GM19438 (cell line): ENCODE measurements around the gene MRPS12.
A peak's percentile ranks its signal among the peaks of the same experiment; 100 is the strongest.

ENCODE experiments used
- ATAC-seq: cut with Tn5 transposase; IDR thresholded peaks from one replicate; pipeline ENCODE4 v1.9.1; 2021; ENCODE audit warnings: low read depth; ENCODE audit not compliant: unreplicated experiment

MRPS12 gene

GRCh38 chr19:38910488-38910887 is 20.3 kb upstream of the MRPS12 start:
- no peak for ATAC-seq

DNA sequence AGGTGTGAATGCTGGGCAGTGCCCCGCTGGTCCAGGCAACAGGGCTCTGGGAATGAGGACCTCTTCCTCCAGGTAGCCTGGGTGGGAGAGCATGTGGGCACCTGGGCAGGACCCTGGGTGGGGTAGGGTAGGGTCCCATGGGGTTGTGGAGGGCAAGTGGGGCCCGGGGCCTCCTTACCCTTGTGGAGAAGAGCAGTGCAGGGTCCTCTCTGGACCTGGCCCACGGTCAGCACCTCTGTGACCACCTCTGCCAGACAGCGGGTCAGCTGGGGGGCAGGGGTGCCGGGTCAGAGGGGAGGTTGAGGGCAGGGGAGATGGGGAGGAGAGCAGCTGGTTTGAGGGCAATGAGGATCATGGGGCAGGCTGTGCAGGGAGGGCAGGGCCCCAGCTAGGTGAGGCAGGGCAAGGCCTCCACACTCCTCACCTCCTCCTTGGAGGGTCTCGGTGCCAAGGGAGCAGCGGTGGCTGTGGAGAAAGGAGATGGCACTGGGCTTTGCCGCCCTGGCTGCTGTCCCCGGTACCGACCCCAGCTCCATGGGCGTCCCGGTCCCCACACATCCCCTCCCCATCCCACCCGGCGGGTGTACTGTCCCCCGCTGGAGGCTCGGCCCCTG is 19.2 kb upstream of the MRPS12 start:
- ATAC-seq: no peak

DNA sequence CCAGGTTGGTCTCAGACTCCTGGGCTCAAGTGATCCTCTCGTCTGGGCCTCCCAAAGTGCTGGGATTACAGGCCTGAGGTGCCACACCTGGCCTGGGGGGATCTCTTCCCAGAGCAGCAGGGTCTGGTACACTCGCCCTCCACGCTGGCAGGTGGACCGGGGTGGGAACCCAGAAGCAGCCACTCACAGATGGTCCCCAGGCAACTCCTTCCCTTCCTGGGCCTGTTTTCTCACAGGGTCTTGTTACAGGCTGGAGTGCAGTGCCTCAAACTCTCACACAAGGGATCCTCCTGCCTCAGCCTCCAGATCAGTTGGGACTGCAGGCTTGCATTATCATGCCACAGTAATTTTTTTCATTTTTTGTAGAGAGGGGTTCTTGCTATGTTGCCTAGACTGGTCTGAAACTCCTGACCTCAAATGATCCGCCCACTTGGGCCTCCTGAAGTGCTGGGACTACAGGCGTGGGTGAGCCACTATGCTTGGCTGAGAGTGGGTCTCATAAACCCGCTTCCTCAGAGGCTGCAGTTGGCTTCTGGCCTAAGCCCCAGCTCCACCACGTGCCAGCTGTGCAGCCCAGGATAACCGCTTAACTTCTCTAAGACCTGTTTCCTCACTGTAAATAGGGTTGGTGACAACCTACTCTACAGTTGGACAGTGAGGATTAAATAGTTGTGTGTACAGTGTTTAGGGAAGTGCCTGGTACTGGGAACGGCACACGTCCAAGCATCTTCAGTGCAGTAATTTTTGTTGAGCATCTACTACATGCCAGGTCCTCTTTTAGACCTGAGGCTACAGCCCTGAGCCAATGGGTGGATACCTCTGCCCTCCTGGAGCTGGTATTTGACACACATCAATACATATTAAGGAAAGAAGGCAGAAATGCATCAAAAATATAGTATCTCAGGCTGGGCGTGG is 17.9 kb upstream of the MRPS12 start:
- ATAC-seq: no peak

DNA sequence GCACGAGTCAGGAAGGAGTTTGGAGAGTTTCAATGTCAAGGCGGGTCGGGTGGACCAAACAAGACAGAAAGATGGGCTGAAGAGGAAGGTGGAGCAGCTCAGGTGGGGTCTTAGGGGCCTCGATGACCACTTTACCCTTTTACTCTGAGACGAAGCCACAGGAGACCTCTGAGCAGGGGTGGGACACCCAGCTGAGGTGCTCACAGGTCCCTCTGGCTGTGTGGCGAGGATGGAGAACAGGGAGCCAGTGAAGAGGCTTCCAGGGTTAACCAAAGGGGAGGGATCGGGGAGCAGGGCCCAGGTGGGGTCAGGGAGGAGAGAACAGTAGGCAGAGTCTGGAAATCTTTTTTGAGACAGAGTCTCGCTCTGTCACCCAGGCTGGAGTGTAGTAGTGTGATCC is 16.8 kb upstream of the MRPS12 start:
- no peak for ATAC-seq

DNA sequence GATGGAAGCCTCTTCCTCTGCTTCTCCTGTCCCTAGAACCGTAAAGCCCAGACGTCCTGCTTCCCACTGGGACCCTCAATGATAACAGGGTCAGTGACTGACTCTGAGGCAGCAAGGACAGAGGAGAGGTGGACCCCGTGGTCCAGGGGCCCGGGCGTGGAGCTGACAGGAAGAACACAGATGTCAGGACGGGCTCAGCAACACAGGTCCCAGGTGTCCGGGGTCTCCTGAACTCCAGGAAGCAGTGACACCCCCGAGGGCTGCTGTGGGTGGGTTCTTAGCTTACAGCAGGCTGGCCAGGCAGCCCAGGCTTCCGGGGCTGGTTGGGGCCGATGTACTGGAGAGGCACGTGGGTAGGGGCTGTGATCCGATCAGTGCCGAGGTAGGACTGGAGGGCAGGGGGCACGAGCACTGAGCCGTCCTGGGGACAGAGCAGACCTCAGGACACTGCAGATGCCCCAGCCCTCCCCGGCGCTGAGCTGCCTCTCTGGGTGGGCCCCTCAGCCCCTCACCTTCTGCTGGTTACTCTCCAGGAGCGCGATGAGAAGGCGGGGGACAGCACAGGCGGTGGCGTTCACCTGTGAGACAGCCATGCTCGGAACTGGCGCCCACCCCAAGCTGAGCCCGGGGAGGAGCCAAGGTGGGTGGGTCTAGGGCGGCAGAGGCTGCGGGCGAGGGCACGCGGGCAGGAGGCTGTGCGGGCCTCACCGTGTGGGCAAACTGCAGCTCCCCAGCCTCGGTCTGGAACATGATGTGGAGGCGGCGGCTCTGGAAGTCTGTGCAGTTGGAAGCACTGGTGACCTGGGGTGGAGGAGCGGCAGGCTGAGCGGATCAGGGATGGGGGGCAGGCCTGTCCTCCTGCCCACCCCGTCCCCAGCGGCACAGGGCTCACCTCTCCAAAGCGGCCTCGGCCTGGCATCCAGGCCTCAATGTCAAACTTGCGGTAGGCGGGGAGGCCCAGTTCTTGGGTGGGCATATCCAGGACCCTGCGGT is 15.1 kb upstream of the MRPS12 start:
- ATAC-seq: no peak

DNA sequence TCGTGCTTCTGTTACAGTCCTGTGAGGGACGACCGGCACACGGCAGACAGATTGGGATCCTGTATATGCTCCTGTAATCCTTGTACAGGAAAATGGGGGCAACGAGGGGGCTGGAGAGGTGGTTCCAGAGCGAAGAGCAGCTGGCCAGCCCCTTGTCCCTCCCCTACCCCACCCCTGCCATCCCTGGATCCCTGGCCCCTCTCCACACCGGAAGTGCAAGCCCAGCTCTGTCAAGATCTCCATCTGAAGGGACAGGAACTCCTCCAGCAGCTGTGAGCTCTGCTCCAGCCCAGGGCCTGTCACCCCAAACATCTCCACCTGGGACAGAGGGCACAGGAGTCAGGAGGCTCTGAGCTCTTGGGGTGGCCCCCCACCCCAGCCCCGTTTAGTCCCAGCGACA is 13.2 kb upstream of the MRPS12 start:
- no peak for ATAC-seq

- ATAC-seq: no peak
These were observed 12.7 kb upstream of the MRPS12 start for GRCh38 chr19:38917921-38918491.

DNA sequence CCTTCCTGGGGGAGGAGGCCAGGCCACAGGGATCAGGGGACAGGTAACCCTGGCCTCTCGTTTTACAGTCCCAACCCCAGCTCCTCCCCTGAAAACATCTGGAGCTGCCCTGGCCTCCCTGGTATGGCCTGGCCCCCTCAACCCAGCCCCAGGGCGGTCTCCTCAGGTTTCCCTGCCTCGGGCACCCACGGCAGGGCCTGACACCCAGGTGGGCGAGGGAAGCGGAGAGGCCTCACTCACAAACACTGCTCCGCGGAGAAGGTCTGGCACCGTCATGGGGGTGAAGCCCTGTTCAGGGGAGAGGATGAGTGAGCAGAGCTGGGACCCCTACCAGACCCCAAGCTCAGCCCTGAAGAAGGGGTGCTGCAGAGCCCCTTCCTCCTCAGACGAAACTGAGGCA is 12.2 kb upstream of the MRPS12 start:
- ATAC-seq: no peak

DNA sequence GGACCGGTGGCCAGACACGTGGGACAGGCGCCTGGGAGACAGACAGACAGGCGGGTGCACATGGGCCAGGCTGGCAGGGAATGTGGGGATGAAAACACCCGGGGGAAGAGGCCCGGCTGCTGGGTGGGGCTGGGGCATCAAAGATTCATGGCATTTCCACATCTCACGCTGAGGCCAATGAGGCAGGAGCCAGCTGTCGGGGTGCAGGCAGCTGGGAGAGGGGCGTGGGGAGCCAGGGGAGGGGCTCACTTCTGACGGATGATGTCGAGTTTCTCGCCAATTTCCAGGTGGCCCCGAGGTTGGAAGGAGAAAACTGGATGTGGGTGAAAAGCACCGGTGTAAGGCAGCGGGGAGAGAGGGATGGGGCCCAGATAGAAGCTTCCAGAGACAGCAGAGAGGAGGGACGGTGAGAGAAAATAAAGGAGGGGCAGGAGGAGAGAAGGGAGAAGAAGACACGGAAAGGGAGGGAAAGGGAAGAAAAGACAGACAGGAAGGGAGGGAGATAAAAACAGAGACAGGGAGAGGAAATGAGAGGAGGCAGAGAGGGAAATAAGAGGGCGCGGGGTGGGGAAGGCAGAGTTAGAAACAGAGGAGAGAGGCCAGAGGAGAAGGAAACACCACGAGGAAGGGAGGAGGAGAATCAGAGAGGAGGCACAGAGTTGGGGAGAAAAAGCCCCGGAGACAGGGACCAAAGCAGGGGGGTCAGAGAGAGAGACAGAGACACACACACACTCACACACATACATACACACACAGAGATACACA is 10.7 kb upstream of the MRPS12 start:
- no peak for ATAC-seq

- ATAC-seq: no peak
These were observed 9.9 kb upstream of the MRPS12 start for GRCh38 chr19:38920602-38921419.

GRCh38 chr19:38921420-38922274 is 9.1 kb upstream of the MRPS12 start:
- ATAC-seq: no peak

- no peak for ATAC-seq
These were observed 8.3 kb upstream of the MRPS12 start for GRCh38 chr19:38922482-38922881.

GRCh38 chr19:38924388-38924787 is 6.4 kb upstream of the MRPS12 start:
- no peak for ATAC-seq

GRCh38 chr19:38928391-38929001 is 2.2 kb upstream of the MRPS12 start:
- no peak for ATAC-seq

DNA sequence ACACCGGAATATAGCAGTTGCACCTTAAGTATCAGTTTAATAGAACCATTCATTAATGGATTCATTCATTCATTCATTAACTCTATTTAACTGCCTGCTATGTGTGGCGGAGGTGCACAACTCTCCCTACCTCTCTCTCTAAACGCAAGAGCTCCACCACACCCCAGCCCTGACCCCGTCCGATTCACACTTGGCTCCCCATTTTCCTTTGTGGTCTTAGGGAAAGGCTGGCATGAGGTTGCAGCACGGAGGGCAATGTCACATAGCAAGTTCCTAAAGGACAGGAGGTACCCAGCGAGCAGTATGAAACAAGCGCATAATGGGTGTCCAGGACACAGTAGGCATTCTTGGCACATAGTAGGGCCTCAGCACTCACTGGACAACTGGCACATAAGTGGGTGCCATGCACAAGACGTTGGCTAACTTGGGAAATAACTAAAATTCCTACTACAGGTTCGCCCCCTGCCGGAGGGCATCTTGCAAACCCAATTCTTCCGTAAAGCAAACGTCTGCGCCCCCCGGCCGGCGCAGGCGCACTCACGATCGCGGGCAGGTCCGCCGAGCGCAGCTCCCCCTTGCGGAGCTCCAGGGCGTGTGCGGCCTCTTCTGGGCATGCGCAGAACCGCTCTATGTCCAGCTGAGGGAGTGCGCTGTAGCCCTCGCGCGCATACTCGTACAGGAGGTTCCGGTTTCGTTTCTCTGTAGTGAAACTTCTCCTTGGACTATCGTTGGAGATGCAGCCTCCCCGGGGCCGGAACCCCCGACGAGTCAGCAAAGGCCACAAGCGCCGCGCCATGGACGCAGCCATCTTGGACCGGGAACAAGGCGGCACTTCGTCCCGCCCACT is 592 bp upstream of the MRPS12 start, which contains the start of gene SARS2:
TSS of gene SARS2 (minus strand) at position 835 of the 847 bp plus-strand sequence. CDS start at position 808, 27 bp downstream.
- peak; percentile 55 for ATAC-seq

GRCh38 chr19:38931521-38931793 is 713 bp downstream of the MRPS12 start:
- ATAC-seq: no peak
